ENCODE results near the gene HDAC4. TPM values are rescaled to one million over a fixed set of nuclear protein-coding genes. Genes with fewer than 3 reads are reported as not detected.

Gene HDAC4
- total RNA-seq, 2 donors from 2014 or later, result 9.3 to 139 TPM

- Histone ChIP-seq H3K36me3 (replicated peaks in 1 of 2; ENCODE audit: insufficient read depth in 1 of 2, low read depth in 2 of 2) (no peaks in the 10 kb centered on the region), H3K4me1 (peaks cover 15% of the 10 kb centered on the region), H3K9me3 (no peaks in the 10 kb centered on the region), H3K27me3 (no peaks in the 10 kb centered on the region), H3K27ac (no peak overlapping the region), H3K4me3 (no peak overlapping the region)
- ATAC-seq, result no peak
- 69 to 83% methylated on average over 14 of the region's 14 CpGs for WGBS, 2 donors
- DNase-seq, result no peak
- no peak for TF ChIP-seq POLR2A (IDR thresholded peaks at IDR 0.05)
- no peak for TF ChIP-seq CTCF (IDR thresholded peaks at IDR 0.05)
- intact Hi-C loops (cut with DNase I), result no loop called here
Measured at GRCh38 chr2:239443666-239444567, 43.1 kb upstream of the HDAC4 start.

- peaks cover 15% of the 10 kb centered on the region for H3K4me1 ChIP-seq
- intact Hi-C loops (cut with DNase I), result no loop called here
- no peak overlapping the region for H3K27ac ChIP-seq
- H3K27me3 ChIP-seq, result no peaks in the 10 kb centered on the region
- DNase-seq (no peak), ATAC-seq (no peak)
- H3K36me3 ChIP-seq (replicated peaks in 1 of 2; ENCODE audit: insufficient read depth in 1 of 2, low read depth in 2 of 2), result no peaks in the 10 kb centered on the region
- no peaks in the 10 kb centered on the region for H3K9me3 ChIP-seq
- 86 to 87% methylated on average over 7 to 8 of the region's 8 CpGs for WGBS, 2 donors
- H3K4me3 ChIP-seq, result no peak overlapping the region
- TF ChIP-seq CTCF (IDR thresholded peaks at IDR 0.05) (no peak), POLR2A (IDR thresholded peaks at IDR 0.05) (no peak)
Measured at GRCh38 chr2:239443102-239443620, 42.3 kb upstream of the HDAC4 start.

GRCh38 chr2:239442192-239442591 lies 41.4 kb upstream of the HDAC4 start:
- Histone ChIP-seq H3K4me1 (peaks cover 15% of the 10 kb centered on the region), H3K9me3 (no peaks in the 10 kb centered on the region), H3K27ac (no peak overlapping the region), H3K4me3 (no peak overlapping the region), H3K36me3 (replicated peaks in 1 of 2; ENCODE audit: insufficient read depth in 1 of 2, low read depth in 2 of 2) (no peaks in the 10 kb centered on the region), H3K27me3 (no peaks in the 10 kb centered on the region)
- ATAC-seq, result no peak
- no peak for DNase-seq
- TF ChIP-seq POLR2A (IDR thresholded peaks at IDR 0.05) (no peak), CTCF (IDR thresholded peaks at IDR 0.05) (no peak)
- WGBS, 2 donors, result 67 to 79% methylated on average over 7 of the region's 7 CpGs
- intact Hi-C loops (cut with DNase I), result no loop called here

- Histone ChIP-seq H3K27me3 (no peaks in the 10 kb centered on the region), H3K4me3 (no peak overlapping the region)
- 42 to 54% methylated on average over 19 of the region's 19 CpGs for WGBS, 2 donors
Measured at GRCh38 chr2:239441261-239442078, 40.6 kb upstream of the HDAC4 start.

More at GRCh38 chr2:239441261-239442078, 40.6 kb upstream of the HDAC4 start:
- H3K27ac ChIP-seq, result no peak overlapping the region
- H3K36me3 ChIP-seq (replicated peaks in 1 of 2; ENCODE audit: insufficient read depth in 1 of 2, low read depth in 2 of 2), result no peaks in the 10 kb centered on the region
- intact Hi-C loops (cut with DNase I), result no loop called here
- peaks cover 15% of the 10 kb centered on the region for H3K4me1 ChIP-seq
- no peak for ATAC-seq
- H3K9me3 ChIP-seq, result no peaks in the 10 kb centered on the region
- TF ChIP-seq CTCF (IDR thresholded peaks at IDR 0.05) (no peak), POLR2A (IDR thresholded peaks at IDR 0.05) (no peak)
- DNase-seq, result no peak
